GM23248 (cell line): ENCODE data around the gene POU2AF2. TPM values are rescaled to one million over a fixed set of nuclear protein-coding genes. Genes with fewer than 3 reads are reported as not detected.

Experiments used
- DNase-seq: peaks from one replicate; pipeline ENCODE4 v3.0.0-alpha.2; 2015
- H2AFZ ChIP-seq: fragments of 200-600 bp; sonication (generic); 2 replicates; pipeline ENCODE4 v1.6.1; 2016; ENCODE audit warnings: antibody characterized with exemption
- H3F3A ChIP-seq: fragments of 200-600 bp; sonication (generic); 2 replicates; pipeline ENCODE4 v1.6.1; 2016; ENCODE audit warnings: mild to moderate bottlenecking, antibody characterized with exemption, mixed run types; ENCODE audit not compliant: insufficient read depth
- H3K27ac ChIP-seq: fragments of 200-600 bp; sonication (generic); 2 replicates; pipeline ENCODE4 v1.5.1; 2016; ENCODE audit warnings: mild to moderate bottlenecking
- H3K27me3 ChIP-seq: fragments of 200-600 bp; sonication (generic); replicated peaks from 2 replicates; pipeline ENCODE4 v1.6.1; 2016; ENCODE audit warnings: mild to moderate bottlenecking; ENCODE audit not compliant: insufficient read depth
- H3K36me3 ChIP-seq: fragments of 200-600 bp; sonication (generic); 2 replicates; pipeline ENCODE4 v1.6.1; 2016; ENCODE audit warnings: low read depth, mild to moderate bottlenecking
- H3K4me1 ChIP-seq: fragments of 200-600 bp; sonication (generic); 2 replicates; pipeline ENCODE4 v1.6.1; 2016; ENCODE audit warnings: mild to moderate bottlenecking; ENCODE audit not compliant: insufficient read depth
- H3K4me2 ChIP-seq: fragments of 200-600 bp; sonication (generic); one replicate; pipeline ENCODE4 v1.6.1; 2016; ENCODE audit warnings: mild to moderate bottlenecking; ENCODE audit not compliant: unreplicated experiment
- H3K4me3 ChIP-seq: fragments of 200-600 bp; sonication (generic); 2 replicates; pipeline ENCODE4 v1.5.1; 2016; ENCODE audit warnings: mild to moderate bottlenecking
- H3K79me2 ChIP-seq: fragments of 200-600 bp; sonication (generic); 2 replicates; pipeline ENCODE4 v1.6.1; 2016; ENCODE audit warnings: mild to moderate bottlenecking; ENCODE audit not compliant: insufficient read depth
- H3K9ac ChIP-seq: fragments of 200-600 bp; sonication (generic); 2 replicates; pipeline ENCODE4 v1.6.1; 2016; ENCODE audit warnings: mild to moderate bottlenecking
- H3K9me2 ChIP-seq: fragments of 200-600 bp; sonication (generic); 2 replicates; pipeline ENCODE4 v1.6.1; 2016; ENCODE audit warnings: mixed run types, mild to moderate bottlenecking, moderate library complexity; ENCODE audit not compliant: insufficient read depth
- H3K9me3 ChIP-seq: fragments of 200-600 bp; sonication (generic); one replicate; pipeline ENCODE4 v1.6.1; 2017; ENCODE audit warnings: low read depth
- H4K20me1 ChIP-seq: fragments of 200-600 bp; sonication (generic); 2 replicates; pipeline ENCODE4 v1.6.0; 2016; ENCODE audit not compliant: insufficient read depth
- EZH2 ChIP-seq: fragments of 200-600 bp; sonication (generic); IDR thresholded peaks from 2 replicates; pipeline ENCODE4 v1.6.1; 2018; ENCODE audit warnings: antibody characterized with exemption, mild to moderate bottlenecking; ENCODE audit not compliant: insufficient read depth, poor library complexity, severe bottlenecking
- EZH2phosphoT487 ChIP-seq: fragments of 200-600 bp; sonication (generic); IDR thresholded peaks from 2 replicates; pipeline ENCODE4 v1.6.1; 2018; ENCODE audit warnings: antibody characterized with exemption, moderate library complexity, mild to moderate bottlenecking, low read depth; ENCODE audit not compliant: insufficient read depth
- WGBS, 2 experiments: methylation state at CpG; one replicate each; pipeline ENCODE4 v1.1.6; 2015 to 2017; ENCODE audit warnings: low lambda C conversion rate in 2 of 2, low coverage in 1 of 2; ENCODE audit errors: missing lambda C conversion rate in 2 of 2; 5-methylcytosine and 5-hydroxymethylcytosine counted together
- in situ Hi-C: fragments of 300-500 bp; cut with MboI; formaldehyde crosslinking; loops from 2 replicates; pipeline ENCODE4 v1.15.0; 2020
- polyA plus RNA-seq: library from polyadenylated mRNA; unstranded; fragments of >200 nt; fragmentation: Nextera tagmentation; extraction: Ambion mirVana; gene quantifications from 2 replicates; pipeline ENCODE4 v1.2.1, GENCODE V29; 2016
- total RNA-seq: library from RNA; depleted of rRNA; stranded (reverse); fragments of >200 nt; shearing (Covaris generic); gene quantifications from 2 replicates; pipeline ENCODE4 v1.2.3, GENCODE V29; 2014

Gene POU2AF2
- total and polyA plus RNA-seq, 2 experiments from 2014 or later = not detected

GRCh38 chr11:111301004-111301841 lies 55.7 kb downstream of the POU2AF2 start:
- no peaks in the 10 kb centered on the region for H3K36me3 ChIP-seq
- no peaks in the 10 kb centered on the region for H3K9me3 ChIP-seq
- no peak overlapping the region for H3K9ac ChIP-seq
- H3K4me3 ChIP-seq = no peak overlapping the region
- no peaks in the 10 kb centered on the region for H3F3A ChIP-seq
- 46 to 53% methylated on average over 5 of the region's 5 CpGs for WGBS, 2 experiments
- peaks cover 29% of the 10 kb centered on the region for H3K27me3 ChIP-seq
- H2AFZ ChIP-seq = no peak overlapping the region
- in situ Hi-C loops = no loop called here
- no peaks in the 10 kb centered on the region for H4K20me1 ChIP-seq
- H3K9me2 ChIP-seq = no peaks in the 10 kb centered on the region
- no peaks in the 10 kb centered on the region for H3K4me1 ChIP-seq
- no peak for DNase-seq
- H3K79me2 ChIP-seq = no peaks in the 10 kb centered on the region
- no peak overlapping the region for H3K4me2 ChIP-seq
- no peak overlapping the region for H3K27ac ChIP-seq
- TF ChIP-seq EZH2phosphoT487 (no peak), EZH2 (no peak)

GRCh38 chr11:111301842-111302118 lies 56.3 kb downstream of the POU2AF2 start:
- 87 to 90% methylated on average over 3 of the region's 3 CpGs for WGBS, 2 experiments
- no peaks in the 10 kb centered on the region for H3K79me2 ChIP-seq
- in situ Hi-C loops = no loop called here
- H2AFZ ChIP-seq = no peak overlapping the region
- H4K20me1 ChIP-seq = no peaks in the 10 kb centered on the region
- no peak overlapping the region for H3K4me3 ChIP-seq
- peaks cover 34% of the 10 kb centered on the region for H3K27me3 ChIP-seq
- H3K36me3 ChIP-seq = no peaks in the 10 kb centered on the region
- no peaks in the 10 kb centered on the region for H3F3A ChIP-seq
- no peak overlapping the region for H3K27ac ChIP-seq
- no peaks in the 10 kb centered on the region for H3K9me3 ChIP-seq
- no peak overlapping the region for H3K9ac ChIP-seq
- no peak for DNase-seq
- no peaks in the 10 kb centered on the region for H3K9me2 ChIP-seq
- H3K4me2 ChIP-seq = no peak overlapping the region
- no peaks in the 10 kb centered on the region for H3K4me1 ChIP-seq
- TF ChIP-seq EZH2 (no peak), EZH2phosphoT487 (no peak)

GRCh38 chr11:111302298-111302697 lies 56.8 kb downstream of the POU2AF2 start:
- TF ChIP-seq EZH2 = no peak
- TF ChIP-seq EZH2phosphoT487 = no peak
- WGBS, 2 experiments = 66 to 71% methylated on average over 3 of the region's 3 CpGs
- no peaks in the 10 kb centered on the region for H3K9me3 ChIP-seq
- no peak overlapping the region for H2AFZ ChIP-seq
- in situ Hi-C loops = no loop called here
- no peaks in the 10 kb centered on the region for H3F3A ChIP-seq
- H4K20me1 ChIP-seq = no peaks in the 10 kb centered on the region
- no peak overlapping the region for H3K9ac ChIP-seq
- no peak overlapping the region for H3K4me2 ChIP-seq
- no peaks in the 10 kb centered on the region for H3K79me2 ChIP-seq
- DNase-seq = no peak
- H3K4me1 ChIP-seq = no peaks in the 10 kb centered on the region
- H3K27me3 ChIP-seq = peaks cover 40% of the 10 kb centered on the region
- H3K36me3 ChIP-seq = no peaks in the 10 kb centered on the region
- no peak overlapping the region for H3K27ac ChIP-seq
- H3K9me2 ChIP-seq = no peaks in the 10 kb centered on the region
- H3K4me3 ChIP-seq = no peak overlapping the region

GRCh38 chr11:111303461-111303860 lies 57.9 kb downstream of the POU2AF2 start:
- no peaks in the 10 kb centered on the region for H3K9me3 ChIP-seq
- no peak overlapping the region for H3K4me3 ChIP-seq
- WGBS, 2 experiments = 52 to 53% methylated on average over 4 of the region's 4 CpGs
- no peak overlapping the region for H3K27ac ChIP-seq
- H2AFZ ChIP-seq = no peak overlapping the region
- TF ChIP-seq EZH2 (no peak), EZH2phosphoT487 (no peak)
- no peaks in the 10 kb centered on the region for H3F3A ChIP-seq
- no peak overlapping the region for H3K4me2 ChIP-seq
- H3K27me3 ChIP-seq = peaks cover 51% of the 10 kb centered on the region
- H3K36me3 ChIP-seq = no peaks in the 10 kb centered on the region
- no peaks in the 10 kb centered on the region for H3K4me1 ChIP-seq
- H3K9ac ChIP-seq = no peak overlapping the region
- H4K20me1 ChIP-seq = no peaks in the 10 kb centered on the region
- H3K79me2 ChIP-seq = no peaks in the 10 kb centered on the region
- in situ Hi-C loops = no loop called here
- H3K9me2 ChIP-seq = no peaks in the 10 kb centered on the region
- DNase-seq = peak; percentile 23
